ENCODE results near the gene LCMT2.

Gene LCMT2

DNA sequence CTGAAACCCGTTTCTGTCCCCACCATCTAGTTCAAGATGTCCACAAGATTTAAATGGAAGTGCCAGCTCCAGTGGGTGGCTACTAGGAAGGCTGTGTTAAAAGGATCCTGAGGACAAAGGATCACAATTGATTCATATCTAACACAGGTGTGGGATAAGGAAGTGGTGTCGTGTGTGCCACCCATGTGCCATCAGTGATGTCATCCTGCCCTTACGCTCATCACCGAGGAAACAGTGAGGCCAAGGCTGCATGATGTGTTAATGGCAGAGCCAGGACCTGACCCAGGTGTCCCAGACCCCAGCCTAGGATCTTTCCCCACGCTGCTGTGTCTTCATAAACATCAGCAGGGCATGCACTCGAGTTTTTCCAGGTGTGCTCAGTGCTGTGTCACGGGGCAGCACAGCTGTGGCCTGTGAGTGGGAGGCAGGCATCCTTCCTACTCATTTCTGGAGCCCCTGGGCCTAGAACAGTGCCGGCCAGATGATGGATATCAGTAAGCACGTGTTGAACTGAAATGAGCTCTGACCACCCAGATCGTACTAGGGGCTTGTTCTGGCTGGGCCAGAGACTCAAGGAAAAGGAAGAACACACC lies 53.0 kb downstream of the LCMT2 start:
- TF ChIP-seq, protein P1, sequence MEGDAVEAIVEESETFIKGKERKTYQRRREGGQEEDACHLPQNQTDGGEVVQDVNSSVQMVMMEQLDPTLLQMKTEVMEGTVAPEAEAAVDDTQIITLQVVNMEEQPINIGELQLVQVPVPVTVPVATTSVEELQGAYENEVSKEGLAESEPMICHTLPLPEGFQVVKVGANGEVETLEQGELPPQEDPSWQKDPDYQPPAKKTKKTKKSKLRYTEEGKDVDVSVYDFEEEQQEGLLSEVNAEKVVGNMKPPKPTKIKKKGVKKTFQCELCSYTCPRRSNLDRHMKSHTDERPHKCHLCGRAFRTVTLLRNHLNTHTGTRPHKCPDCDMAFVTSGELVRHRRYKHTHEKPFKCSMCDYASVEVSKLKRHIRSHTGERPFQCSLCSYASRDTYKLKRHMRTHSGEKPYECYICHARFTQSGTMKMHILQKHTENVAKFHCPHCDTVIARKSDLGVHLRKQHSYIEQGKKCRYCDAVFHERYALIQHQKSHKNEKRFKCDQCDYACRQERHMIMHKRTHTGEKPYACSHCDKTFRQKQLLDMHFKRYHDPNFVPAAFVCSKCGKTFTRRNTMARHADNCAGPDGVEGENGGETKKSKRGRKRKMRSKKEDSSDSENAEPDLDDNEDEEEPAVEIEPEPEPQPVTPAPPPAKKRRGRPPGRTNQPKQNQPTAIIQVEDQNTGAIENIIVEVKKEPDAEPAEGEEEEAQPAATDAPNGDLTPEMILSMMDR (IDR thresholded peaks at IDR 0.05; ENCODE audit: control insufficient read depth, insufficient read depth, low read depth, low read length, missing control alignments), result no peak
- H3K4me3 ChIP-seq (ENCODE audit: control insufficient read depth, low read depth, low read length), result no peak overlapping the region
- no peak for DNase-seq (ENCODE audit: low read depth)

DNA sequence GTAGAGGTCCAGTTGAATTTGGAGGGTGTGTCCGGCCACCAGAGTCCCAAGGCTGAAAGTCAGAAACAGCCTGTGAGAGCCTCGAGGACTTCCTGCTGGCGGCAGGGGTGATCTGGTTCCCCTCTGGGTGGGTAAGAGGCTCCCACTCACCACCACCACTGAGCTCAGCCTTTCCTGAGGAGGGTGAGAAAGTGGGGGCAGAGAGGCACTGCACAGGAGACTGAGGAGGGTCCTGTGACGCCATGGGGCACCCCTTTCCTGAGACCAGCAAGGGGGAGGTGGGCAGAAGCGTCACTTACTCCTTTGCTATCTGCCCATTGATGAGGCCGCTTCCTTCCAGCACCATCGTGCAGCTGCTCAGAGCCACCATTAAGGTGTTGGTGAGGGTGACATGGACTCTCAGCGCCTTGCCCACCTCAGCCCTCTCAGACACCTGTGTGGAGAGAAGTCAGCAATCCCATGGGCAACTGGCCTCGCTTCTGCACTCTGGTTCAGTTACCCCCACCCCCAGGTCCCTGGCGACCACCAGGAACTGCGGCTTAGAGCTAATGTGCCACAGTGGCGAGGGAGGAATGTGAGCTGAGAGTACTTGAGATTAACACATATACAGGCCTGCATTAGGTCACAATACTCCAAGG lies 53.7 kb downstream of the LCMT2 start:
- TF ChIP-seq, protein P1 (IDR thresholded peaks at IDR 0.05; ENCODE audit: control insufficient read depth, insufficient read depth, low read depth, low read length, missing control alignments), result no peak
- DNase-seq (ENCODE audit: low read depth), result no peak
- no peak overlapping the region for H3K4me3 ChIP-seq (ENCODE audit: control insufficient read depth, low read depth, low read length)

DNA sequence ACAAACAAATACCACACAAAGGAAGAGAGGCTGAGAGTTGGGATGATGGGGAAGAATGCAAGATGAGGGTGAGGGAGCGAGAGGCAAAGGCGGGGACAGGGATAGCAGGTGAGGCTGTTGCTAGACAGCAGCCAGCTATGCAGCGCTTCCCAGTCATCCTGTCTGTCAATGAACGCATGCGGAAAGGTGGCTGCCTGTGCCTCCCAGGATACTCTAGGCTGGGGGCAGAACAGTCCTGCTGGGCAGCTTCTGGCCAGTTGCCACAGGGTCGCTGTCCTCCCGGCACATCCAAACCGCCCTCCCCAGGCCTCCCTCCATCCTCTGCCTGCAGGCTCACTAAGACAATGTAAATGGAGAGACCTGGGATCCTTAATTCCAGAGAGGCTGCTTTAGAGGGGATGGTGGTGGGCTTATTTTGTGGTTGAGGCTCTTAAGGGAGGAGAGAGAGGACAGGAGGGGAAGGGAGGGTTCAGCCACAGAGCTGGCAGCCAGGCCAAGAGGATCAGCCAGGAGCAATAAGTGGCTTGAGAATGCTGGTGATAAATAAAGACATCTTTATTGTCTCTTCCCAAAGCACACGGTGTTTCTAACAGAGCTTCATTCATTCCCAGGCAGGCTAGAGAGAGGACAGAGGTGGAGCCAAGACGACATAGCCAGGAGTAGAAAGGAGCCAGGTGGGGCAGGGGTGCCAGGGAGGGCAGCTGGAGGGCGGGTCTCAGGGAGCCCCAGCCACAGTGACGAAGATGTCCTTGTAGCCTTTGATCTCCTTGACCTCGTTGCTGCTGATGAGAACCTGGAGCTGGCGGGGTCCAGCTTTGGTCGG lies 54.4 kb downstream of the LCMT2 start:
- no peak for DNase-seq (ENCODE audit: low read depth)
- TF ChIP-seq, protein P1 (IDR thresholded peaks at IDR 0.05; ENCODE audit: control insufficient read depth, insufficient read depth, low read depth, low read length, missing control alignments), result no peak
- H3K4me3 ChIP-seq (ENCODE audit: control insufficient read depth, low read depth, low read length), result no peak overlapping the region

DNA sequence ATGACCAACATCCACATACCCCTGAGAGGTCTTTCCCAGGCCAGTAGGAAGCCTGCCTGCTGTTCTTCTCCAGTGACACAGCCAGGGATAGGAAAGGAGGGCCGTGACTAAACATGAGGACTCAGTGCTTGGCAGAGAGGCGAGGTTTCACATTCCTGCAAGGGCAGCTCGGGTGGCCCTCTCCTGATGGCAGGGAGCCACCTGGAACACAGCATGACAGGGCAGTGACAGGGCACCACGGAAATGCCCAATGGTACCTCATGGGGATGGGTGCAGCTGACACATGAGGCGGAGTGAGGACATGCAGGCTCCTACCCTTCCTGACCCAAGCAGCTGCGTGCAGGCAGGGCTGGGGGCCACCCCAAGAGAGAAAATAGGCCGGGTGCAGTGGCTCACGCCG lies 56.2 kb downstream of the LCMT2 start:
- no peak overlapping the region for H3K4me3 ChIP-seq (ENCODE audit: control insufficient read depth, low read depth, low read length)
- no peak for DNase-seq (ENCODE audit: low read depth)
- TF ChIP-seq, protein P1 (IDR thresholded peaks at IDR 0.05; ENCODE audit: control insufficient read depth, insufficient read depth, low read depth, low read length, missing control alignments), result no peak

All from AG09309 (cell line).